HG02884 (cell line): ENCODE measurements around the gene NPHP4.

Experiments
- ATAC-seq: cut with Tn5 transposase; IDR thresholded peaks from one replicate; pipeline ENCODE4 v1.9.1; 2021; ENCODE audit warnings: mild to moderate bottlenecking, moderate library complexity; ENCODE audit not compliant: unreplicated experiment

Gene NPHP4

GRCh38 chr1:6004412-6005123 is 12.3 kb upstream of the NPHP4 start:
- no peak for ATAC-seq

- ATAC-seq, result no peak
These were observed 11.6 kb upstream of the NPHP4 start for GRCh38 chr1:6003568-6004411.

GRCh38 chr1:6002714-6003501 is 10.7 kb upstream of the NPHP4 start:
- no peak for ATAC-seq

- no peak for ATAC-seq
These were observed 9.9 kb upstream of the NPHP4 start for GRCh38 chr1:6001992-6002576.

- no peak for ATAC-seq
These were observed 8.4 kb upstream of the NPHP4 start for GRCh38 chr1:6000444-6001288.

- no peak for ATAC-seq
These were observed 7.7 kb upstream of the NPHP4 start for GRCh38 chr1:5999711-6000443.

- ATAC-seq, result no peak
These were observed 6.7 kb upstream of the NPHP4 start for GRCh38 chr1:5998906-5999301.

- ATAC-seq, result no peak
These were observed 6.1 kb upstream of the NPHP4 start for GRCh38 chr1:5998051-5998905.

- no peak for ATAC-seq
These were observed 5.1 kb upstream of the NPHP4 start for GRCh38 chr1:5997316-5997715.

GRCh38 chr1:5996641-5997270 is 4.5 kb upstream of the NPHP4 start:
- no peak for ATAC-seq

GRCh38 chr1:5995871-5996630 is 3.8 kb upstream of the NPHP4 start:
- no peak for ATAC-seq

GRCh38 chr1:5994713-5995621 is 2.7 kb upstream of the NPHP4 start:
- ATAC-seq, result no peak

GRCh38 chr1:5993556-5994491 is 1.6 kb upstream of the NPHP4 start:
- ATAC-seq, result no peak

GRCh38 chr1:5992814-5993555 is 760 bp upstream of the NPHP4 start:
- ATAC-seq, result no peak
